HepG2 (cell line): Measurements from ENCODE around the gene XRCC5. TPM values are rescaled to one million over a fixed set of nuclear protein-coding genes. Genes with fewer than 3 reads are reported as not detected.

Experiments used
- EED ChIP-seq: sonication (generic); formaldehyde crosslinking; IDR thresholded peaks from 2 replicates; pipeline ENCODE4 v1.5.0; 2020; ENCODE audit warnings: mild to moderate bottlenecking, missing genetic modification reagents
- FOXC1 ChIP-seq: sonication (generic); formaldehyde crosslinking; IDR thresholded peaks from 2 replicates; pipeline ENCODE4 v1.8.0; 2022; ENCODE audit warnings: mild to moderate bottlenecking, missing genetic modification reagents, borderline replicate concordance
- FOXK2 ChIP-seq: fragments of 450-650 bp; IDR thresholded peaks from 2 replicates; pipeline ENCODE4 v1.6.1; 2016
- HNRNPUL1 ChIP-seq: fragments of 200-400 bp; formaldehyde crosslinking; IDR thresholded peaks from 2 replicates; pipeline ENCODE4 v1.6.1; 2017; ENCODE audit warnings: low read depth, mild to moderate bottlenecking, low read length, moderate library complexity
- IKZF5 ChIP-seq: IDR thresholded peaks from 2 replicates; pipeline ENCODE4 v1.6.1; 2018; ENCODE audit warnings: missing genetic modification reagents, mild to moderate bottlenecking, missing compliant biosample characterization
- KLF15 ChIP-seq: sonication (generic); formaldehyde crosslinking; IDR thresholded peaks from 2 replicates; pipeline ENCODE4 v1.8.1; 2023; ENCODE audit warnings: borderline replicate concordance, mild to moderate bottlenecking, inconsistent platforms, missing genetic modification reagents, mixed read lengths
- MAFK ChIP-seq, 2 experiments: IDR thresholded peaks in 1 of 2; conservative IDR thresholded peaks in 1 of 2; 2 replicates each; pipeline ENCODE4 v1.6.1; 2011; ENCODE audit warnings: improper control_type of control experiment in 2 of 2, low read length in 2 of 2
- MTA3 ChIP-seq: sonication (generic); formaldehyde crosslinking; IDR thresholded peaks from 2 replicates; pipeline ENCODE4 v1.4.0; 2020; ENCODE audit warnings: missing genetic modification reagents
- MYPOP ChIP-seq: sonication (generic); formaldehyde crosslinking; IDR thresholded peaks from 2 replicates; pipeline ENCODE4 v1.8.1; 2023; ENCODE audit warnings: mild to moderate bottlenecking, moderate library complexity, missing genetic modification reagents
- PAWR ChIP-seq: sonication (generic); formaldehyde crosslinking; IDR thresholded peaks from 2 replicates; pipeline ENCODE4 v1.4.0; 2020; ENCODE audit warnings: missing genetic modification reagents, mild to moderate bottlenecking, borderline replicate concordance
- PHF21A ChIP-seq: sonication (generic); formaldehyde crosslinking; IDR thresholded peaks from 2 replicates; pipeline ENCODE4 v1.5.0; 2020; ENCODE audit warnings: mild to moderate bottlenecking, missing genetic modification reagents
- PRMT3 ChIP-seq: sonication (generic); formaldehyde crosslinking; IDR thresholded peaks from 2 replicates; pipeline ENCODE4 v1.8.1; 2022; ENCODE audit warnings: low read depth, mild to moderate bottlenecking, moderate library complexity, missing genetic modification reagents, borderline replicate concordance
- RAD51 ChIP-seq: fragments of 450-650 bp; IDR thresholded peaks from 2 replicates; pipeline ENCODE4 v1.6.1; 2016; ENCODE audit warnings: borderline replicate concordance
- SETDB1 ChIP-seq: sonication (generic); formaldehyde crosslinking; IDR thresholded peaks from 2 replicates; pipeline ENCODE4 v1.5.1; 2020; ENCODE audit warnings: missing genetic modification reagents, mild to moderate bottlenecking, borderline replicate concordance
- SMAD1 ChIP-seq: sonication (generic); formaldehyde crosslinking; IDR thresholded peaks from 2 replicates; pipeline ENCODE4 v1.4.0; 2020; ENCODE audit warnings: missing genetic modification reagents, low read depth, mild to moderate bottlenecking, borderline replicate concordance
- SMC3 ChIP-seq: IDR thresholded peaks from 2 replicates; pipeline ENCODE4 v1.6.1; 2011; ENCODE audit warnings: low read length, improper control_type of control experiment
- STAG1 ChIP-seq: sonication (generic); formaldehyde crosslinking; IDR thresholded peaks from 2 replicates; pipeline ENCODE4 v1.4.0; 2020; ENCODE audit warnings: missing genetic modification reagents
- TCF7L2 ChIP-seq: IDR thresholded peaks from 2 replicates; pipeline ENCODE4 v1.6.1; 2011; ENCODE audit warnings: mild to moderate bottlenecking, low read depth, low read length, moderate library complexity
- TFDP2 ChIP-seq: sonication (generic); formaldehyde crosslinking; IDR thresholded peaks from 2 replicates; pipeline ENCODE4 v1.4.0; 2020; ENCODE audit warnings: missing genetic modification reagents
- ZBTB42 ChIP-seq: sonication (generic); formaldehyde crosslinking; IDR thresholded peaks from 2 replicates; pipeline ENCODE4 v1.5.0; 2020; ENCODE audit warnings: mild to moderate bottlenecking, missing genetic modification reagents
- ZKSCAN8 ChIP-seq: IDR thresholded peaks from 2 replicates; pipeline ENCODE4 v1.6.1; 2016; ENCODE audit warnings: borderline replicate concordance, missing genetic modification reagents, missing compliant biosample characterization
- ZNF160 ChIP-seq: sonication (generic); formaldehyde crosslinking; IDR thresholded peaks from 2 replicates; pipeline ENCODE4 v1.8.0; 2022; ENCODE audit warnings: mild to moderate bottlenecking, inconsistent platforms, missing genetic modification reagents
- ZNF263 ChIP-seq: sonication (generic); formaldehyde crosslinking; IDR thresholded peaks from 2 replicates; pipeline ENCODE4 v1.4.0; 2020; ENCODE audit warnings: missing genetic modification reagents
- ZNF574 ChIP-seq: sonication (generic); formaldehyde crosslinking; IDR thresholded peaks from 2 replicates; pipeline ENCODE4 v1.4.0; 2020; ENCODE audit warnings: missing genetic modification reagents
- ZNF790 ChIP-seq: sonication (generic); formaldehyde crosslinking; IDR thresholded peaks from 2 replicates; pipeline ENCODE4 v1.8.0; 2022; ENCODE audit warnings: missing genetic modification reagents, mild to moderate bottlenecking, borderline replicate concordance
- ZSCAN31 ChIP-seq: sonication (generic); formaldehyde crosslinking; IDR thresholded peaks from 2 replicates; pipeline ENCODE4 v1.5.0; 2020; ENCODE audit warnings: low read depth, mild to moderate bottlenecking, missing genetic modification reagents
- polyA plus RNA-seq, 8 experiments: library from polyadenylated mRNA; depleted of rRNA in 3 of 8; stranded (reverse) in 7 of 8; unstranded in 1 of 8; fragments of >200 nt; fragmentation: Illumina TruSeq in 4 of 8; extraction: Trizol in 4 of 8; gene quantifications; 2 replicates each; pipeline versions ENCODE4 v1.2.1 to v1.2.3, GENCODE V29; 2011 to 2016; ENCODE audit warnings: low read depth in 4 of 8, missing spikeins in 1 of 8, mixed read lengths in 1 of 8; ENCODE audit not compliant: insufficient read depth in 1 of 8
- total RNA-seq, 5 experiments: library from RNA; depleted of rRNA; stranded (reverse); fragments of >200 nt; fragmentation: Illumina TruSeq; extraction: Trizol; gene quantifications; 2 replicates each; pipeline ENCODE4 v1.2.3, GENCODE V29; 2016; ENCODE audit warnings: low read depth in 1 of 5

The XRCC5 gene
- total and polyA plus RNA-seq, 2 of the 13 experiments (the other 11 are each of a cell fraction or from before 2014, with no cell fraction given) = 264 to 454 TPM

- TF ChIP-seq MAFK (conservative IDR thresholded peaks at IDR 0.05 in 1 of 2, IDR thresholded peaks at IDR 0.05 in 1 of 2; ENCODE audit: low read length in 2 of 2) (no peak), TFDP2 (CRISPR knock-in tag) (0 out of 2 replicates have a peak, but pooled peaks have one; percentile 21), ZNF574 (CRISPR knock-in tag) (no peak), ZNF160 (CRISPR knock-in tag) (no peak), MTA3 (CRISPR knock-in tag) (no peak), TCF7L2 (no peak), SMC3 (peak; percentile 10; the same call in 1 of the 2 replicates), RAD51 (no peak), KLF15 (CRISPR knock-in tag) (no peak), ZSCAN31 (no peak), MYPOP (no peak), SETDB1 (CRISPR knock-in tag) (no peak), HNRNPUL1 (no peak), SMAD1 (no peak), STAG1 (CRISPR knock-in tag) (peak; percentile 39), PHF21A (CRISPR knock-in tag) (no peak), FOXC1 (CRISPR knock-in tag) (no peak), PAWR (CRISPR knock-in tag) (no peak), FOXK2 (no peak), ZBTB42 (CRISPR knock-in tag) (no peak), IKZF5 (CRISPR knock-in tag) (no peak), ZKSCAN8 (CRISPR knock-in tag) (no peak), ZNF790 (CRISPR knock-in tag) (no peak), EED (no peak), PRMT3 (CRISPR knock-in tag) (no peak), ZNF263 (CRISPR knock-in tag) (no peak)
Observed at GRCh38 chr2:216109962-216110614, 940 bp downstream of the XRCC5 start (continued).
